SK-N-SH (cell line): ENCODE data around the gene RASA3. TPM values are rescaled to one million over a fixed set of nuclear protein-coding genes. Genes with fewer than 3 reads are reported as not detected.

ENCODE experiments used
- CTCF ChIA-PET: fragments of 300-600, 350-600 bp; formaldehyde crosslinking; extraction: SDS; loops from one replicate; lab custom pipeline; 2021; lab: Yijun Ruan, JAX
- POLR2A ChIA-PET: fragments of 350-600 bp; sonication (Branson Sonifier 250); formaldehyde crosslinking; extraction: SDS; loops from one replicate; lab custom pipeline; 2020; ENCODE audit warnings: antibody characterized with exemption, inconsistent platforms; lab: Yijun Ruan, JAX
- DNase-seq: peaks from one replicate; pipeline ENCODE4 v3.0.0; 2012
- H2AFZ ChIP-seq: fragments of 200-600 bp; sonication (generic); 2 replicates; pipeline ENCODE4 v1.8.1; 2016; ENCODE audit warnings: antibody characterized with exemption, mild to moderate bottlenecking, low read depth
- H3F3A ChIP-seq: fragments of 200-600 bp; sonication (generic); replicated peaks from 2 replicates; pipeline ENCODE3; 2016; ENCODE audit warnings: antibody characterized with exemption, mild to moderate bottlenecking; ENCODE audit not compliant: insufficient read depth
- H3K27ac ChIP-seq, 2 experiments: fragments of 200-500 bp in 1 of 2; fragments of 200-600 bp in 1 of 2; sonication (Bioruptor generic) in 1 of 2; sonication (generic), shearing (Covaris generic) in 1 of 2; 2 replicates each; pipeline versions ENCODE4 v1.5.1 to v1.6.1; 2014 to 2016; ENCODE audit warnings: low read depth in 2 of 2, inconsistent platforms in 1 of 2, low read length in 1 of 2, mild to moderate bottlenecking in 1 of 2, mixed read lengths in 1 of 2
- H3K27me3 ChIP-seq: fragments of 200-600 bp; sonication (generic), shearing (Covaris generic); 2 replicates; pipeline ENCODE4 v1.6.1; 2016; ENCODE audit warnings: mixed run types; ENCODE audit not compliant: insufficient read depth
- H3K36me3 ChIP-seq, 2 experiments: fragments of 200-500 bp in 1 of 2; fragments of 200-600 bp in 1 of 2; sonication (Bioruptor generic) in 1 of 2; sonication (generic) in 1 of 2; replicated peaks in 1 of 2; 2 replicates each; pipeline versions ENCODE3 to v1.5.1; 2014 to 2016; ENCODE audit warnings: low read length in 1 of 2, mild to moderate bottlenecking in 1 of 2; ENCODE audit not compliant: insufficient read depth in 2 of 2, control insufficient read depth in 1 of 2
- H3K4me1 ChIP-seq, 2 experiments: fragments of 200-500 bp in 1 of 2; fragments of 200-600 bp in 1 of 2; sonication (Bioruptor generic) in 1 of 2; sonication (generic), shearing (Covaris generic) in 1 of 2; 2 replicates each; pipeline versions ENCODE4 v1.5.1 to v1.6.1; 2014 to 2016; ENCODE audit warnings: low read depth in 1 of 2, low read length in 1 of 2, mixed run types in 1 of 2; ENCODE audit not compliant: insufficient read depth in 2 of 2, control insufficient read depth in 1 of 2
- H3K4me2 ChIP-seq: fragments of 200-600 bp; sonication (generic), shearing (Covaris generic); 2 replicates; pipeline ENCODE4 v1.6.1; 2017; ENCODE audit warnings: mixed run types
- H3K4me3 ChIP-seq, 2 experiments: fragments of 200-500 bp in 1 of 2; fragments of 200-600 bp in 1 of 2; sonication (Bioruptor generic) in 1 of 2; sonication (generic), shearing (Covaris generic) in 1 of 2; 2 replicates each; pipeline versions ENCODE4 v1.5.1 to v1.8.1; 2014 to 2016; ENCODE audit warnings: low read depth in 2 of 2, inconsistent platforms in 1 of 2, low read length in 1 of 2, mild to moderate bottlenecking in 1 of 2, mixed read lengths in 1 of 2, moderate library complexity in 1 of 2
- H3K79me2 ChIP-seq: fragments of 200-600 bp; sonication (generic); 2 replicates; pipeline ENCODE4 v1.8.1; 2017; ENCODE audit warnings: mild to moderate bottlenecking; ENCODE audit not compliant: insufficient read depth
- H3K9ac ChIP-seq: fragments of 200-600 bp; sonication (generic); 2 replicates; pipeline ENCODE4 v1.6.1; 2017; ENCODE audit warnings: mixed run types
- H3K9me2 ChIP-seq: fragments of 200-600 bp; sonication (generic); 2 replicates; pipeline ENCODE4 v1.6.1; 2017; ENCODE audit warnings: mixed run types
- H3K9me3 ChIP-seq: fragments of 200-600 bp; sonication (generic); 2 replicates; pipeline ENCODE4 v1.6.1; 2017; ENCODE audit warnings: mixed run types, mild to moderate bottlenecking, moderate library complexity
- H4K20me1 ChIP-seq: fragments of 200-600 bp; sonication (generic); 2 replicates; pipeline ENCODE4 v1.6.1; 2017; ENCODE audit warnings: mild to moderate bottlenecking, mixed run types; ENCODE audit not compliant: insufficient read depth
- CHD2 ChIP-seq: fragments of 150-350 bp; IDR thresholded peaks from 2 replicates; pipeline ENCODE4 v1.6.1; 2018; ENCODE audit warnings: low read length; ENCODE audit not compliant: partially characterized antibody
- EZH2phosphoT487 ChIP-seq: fragments of 200-600 bp; sonication (generic); IDR thresholded peaks from 2 replicates; pipeline ENCODE4 v1.6.1; 2017; ENCODE audit warnings: low read depth, mixed run types, mild to moderate bottlenecking, antibody characterized with exemption, moderate library complexity, borderline replicate concordance
- GABPA ChIP-seq: IDR thresholded peaks from 2 replicates; pipeline ENCODE4 v1.4.0; 2012; ENCODE audit warnings: low read depth, mild to moderate bottlenecking
- MEF2A ChIP-seq: IDR thresholded peaks from 2 replicates; pipeline ENCODE4 v1.4.0; 2012; ENCODE audit warnings: low read depth, borderline replicate concordance
- MXI1 ChIP-seq: IDR thresholded peaks from 2 replicates; pipeline ENCODE4 v1.6.1; 2012; ENCODE audit warnings: mild to moderate bottlenecking, low read depth, low read length, improper control_type of control experiment
- RCOR1 ChIP-seq: fragments of 150-350 bp; IDR thresholded peaks from 2 replicates; pipeline ENCODE4 v1.6.1; 2017; ENCODE audit warnings: antibody characterized with exemption, low read length
- RFX5 ChIP-seq: IDR thresholded peaks from 2 replicates; pipeline ENCODE4 v1.6.1; 2012; ENCODE audit warnings: mild to moderate bottlenecking, improper control_type of control experiment, low read length
- TCF12 ChIP-seq: IDR thresholded peaks from 2 replicates; pipeline ENCODE4 v1.4.0; 2012
- YY1 ChIP-seq: IDR thresholded peaks from 2 replicates; pipeline ENCODE4 v1.4.0; 2012; ENCODE audit warnings: low read depth, mild to moderate bottlenecking
- WGBS: methylation state at CpG from one replicate; pipeline ENCODE4 v1.1.6; 2017; ENCODE audit warnings: low lambda C conversion rate; 5-methylcytosine and 5-hydroxymethylcytosine counted together
- polyA plus RNA-seq, 3 experiments: library from polyadenylated mRNA; depleted of rRNA; stranded (reverse); fragments of >200 nt; gene quantifications; 2 replicates each; pipeline ENCODE4 v1.2.3, GENCODE V29; 2012
- TF ChIP-seq, protein P1 (sequence below): IDR thresholded peaks from 2 replicates; pipeline ENCODE4; 2012
- TF ChIP-seq, protein P2 (sequence below): IDR thresholded peaks from 2 replicates; pipeline ENCODE4 v1.4.0; 2012; ENCODE audit warnings: low read depth, borderline replicate concordance
- TF ChIP-seq, protein P3 (sequence below): IDR thresholded peaks from 2 replicates; pipeline ENCODE4 v1.6.1; 2012; ENCODE audit warnings: mild to moderate bottlenecking, low read depth, low read length, moderate library complexity

The RASA3 gene
- polyA plus RNA-seq, 1 of the 3 experiments (the other 2 are of a cell fraction): 25.1 TPM

DNA sequence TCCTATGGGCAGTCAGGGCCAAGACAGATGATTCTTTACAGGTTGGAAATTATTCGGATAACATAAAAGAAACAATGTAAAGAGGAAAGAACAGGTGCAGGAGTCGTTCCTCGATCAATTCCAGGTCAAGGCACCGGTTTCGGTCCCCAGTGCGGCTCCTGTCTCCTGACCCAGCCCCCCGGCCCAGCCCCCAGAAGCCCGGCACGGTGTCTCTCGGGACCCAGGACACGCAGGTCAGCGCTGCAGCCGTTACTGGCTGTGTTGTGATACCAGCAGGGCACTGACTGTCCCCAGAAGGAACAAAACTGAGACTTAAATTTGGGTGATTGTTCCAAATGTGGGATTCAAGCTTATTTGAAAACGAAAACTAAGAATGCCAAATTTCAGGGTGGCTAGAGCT is 8.5 kb downstream of the RASA3 start:
- Histone ChIP-seq H3K4me1 (peaks cover 33 to 50% of the 10 kb centered on the region in 2 experiments; a peak in 2 of 4 replicates), H3K79me2 (peaks cover 81% of the 10 kb centered on the region), H3K9ac (no peak overlapping the region), H3F3A (peaks cover 19% of the 10 kb centered on the region), H3K4me3 (no peak overlapping the region), H3K9me2 (no peaks in the 10 kb centered on the region), H4K20me1 (peaks cover 27% of the 10 kb centered on the region), H3K9me3 (no peaks in the 10 kb centered on the region), H3K4me2 (no peak overlapping the region), H3K36me3 (peaks cover 0 to 5% of the 10 kb centered on the region in 2 experiments), H3K27me3 (no peaks in the 10 kb centered on the region), H2AFZ (no peak overlapping the region), H3K27ac (no peak overlapping the region)
- CTCF ChIA-PET: no interaction called here
- no peak for DNase-seq
- 96% methylated on average over 13 of the region's 14 CpGs for WGBS
- TF ChIP-seq CHD2 (no peak), MEF2A (no peak), RCOR1 (no peak), RFX5 (no peak), MXI1 (no peak), YY1 (no peak), GABPA (no peak)
- TF ChIP-seq, protein P1, sequence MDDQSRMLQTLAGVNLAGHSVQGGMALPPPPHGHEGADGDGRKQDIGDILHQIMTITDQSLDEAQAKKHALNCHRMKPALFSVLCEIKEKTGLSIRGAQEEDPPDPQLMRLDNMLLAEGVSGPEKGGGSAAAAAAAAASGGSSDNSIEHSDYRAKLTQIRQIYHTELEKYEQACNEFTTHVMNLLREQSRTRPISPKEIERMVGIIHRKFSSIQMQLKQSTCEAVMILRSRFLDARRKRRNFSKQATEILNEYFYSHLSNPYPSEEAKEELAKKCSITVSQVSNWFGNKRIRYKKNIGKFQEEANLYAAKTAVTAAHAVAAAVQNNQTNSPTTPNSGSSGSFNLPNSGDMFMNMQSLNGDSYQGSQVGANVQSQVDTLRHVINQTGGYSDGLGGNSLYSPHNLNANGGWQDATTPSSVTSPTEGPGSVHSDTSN: no peak
- POLR2A ChIA-PET: no interaction called here

DNA sequence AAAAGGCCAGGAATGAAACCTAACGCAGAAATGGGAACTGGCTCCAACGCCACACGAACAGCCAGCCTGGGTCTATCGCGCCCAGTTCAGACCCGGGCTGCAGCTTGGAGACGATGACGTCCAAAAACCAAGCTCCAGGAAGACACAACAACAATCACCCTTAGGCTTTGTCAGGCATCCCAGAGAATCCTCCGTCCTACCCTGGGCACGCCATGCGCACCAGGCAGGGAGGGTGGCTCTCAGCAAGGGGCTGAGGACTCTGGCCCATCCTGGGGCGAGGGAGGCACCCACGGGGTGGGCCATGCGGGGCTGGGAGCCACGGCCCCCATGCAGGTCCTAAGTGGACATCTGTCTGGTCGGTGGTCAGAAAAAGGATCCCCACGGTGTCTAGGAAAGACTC is 9.0 kb downstream of the RASA3 start:
- H2AFZ ChIP-seq: no peak overlapping the region
- no peaks in the 10 kb centered on the region for H3K27me3 ChIP-seq
- no peak overlapping the region for H3K4me2 ChIP-seq
- H3K4me1 ChIP-seq: peaks cover 32 to 49% of the 10 kb centered on the region in 2 experiments; a peak in 3 of 4 replicates
- H3K9me2 ChIP-seq: no peaks in the 10 kb centered on the region
- ChIA-PET POLR2A (no interaction called here), CTCF (interaction anchor here (1.0 kb wide), 1 partner anchor 21 kb away, joined by 3 read pairs; no protein-coding TSS in a partner anchor)
- no peak for TF ChIP-seq TCF12
- no peak for TF ChIP-seq EZH2phosphoT487
- TF ChIP-seq, protein P2, sequence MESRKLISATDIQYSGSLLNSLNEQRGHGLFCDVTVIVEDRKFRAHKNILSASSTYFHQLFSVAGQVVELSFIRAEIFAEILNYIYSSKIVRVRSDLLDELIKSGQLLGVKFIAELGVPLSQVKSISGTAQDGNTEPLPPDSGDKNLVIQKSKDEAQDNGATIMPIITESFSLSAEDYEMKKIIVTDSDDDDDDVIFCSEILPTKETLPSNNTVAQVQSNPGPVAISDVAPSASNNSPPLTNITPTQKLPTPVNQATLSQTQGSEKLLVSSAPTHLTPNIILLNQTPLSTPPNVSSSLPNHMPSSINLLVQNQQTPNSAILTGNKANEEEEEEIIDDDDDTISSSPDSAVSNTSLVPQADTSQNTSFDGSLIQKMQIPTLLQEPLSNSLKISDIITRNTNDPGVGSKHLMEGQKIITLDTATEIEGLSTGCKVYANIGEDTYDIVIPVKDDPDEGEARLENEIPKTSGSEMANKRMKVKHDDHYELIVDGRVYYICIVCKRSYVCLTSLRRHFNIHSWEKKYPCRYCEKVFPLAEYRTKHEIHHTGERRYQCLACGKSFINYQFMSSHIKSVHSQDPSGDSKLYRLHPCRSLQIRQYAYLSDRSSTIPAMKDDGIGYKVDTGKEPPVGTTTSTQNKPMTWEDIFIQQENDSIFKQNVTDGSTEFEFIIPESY: no peak
- no peak for TF ChIP-seq RFX5
- TF ChIP-seq, protein P3, sequence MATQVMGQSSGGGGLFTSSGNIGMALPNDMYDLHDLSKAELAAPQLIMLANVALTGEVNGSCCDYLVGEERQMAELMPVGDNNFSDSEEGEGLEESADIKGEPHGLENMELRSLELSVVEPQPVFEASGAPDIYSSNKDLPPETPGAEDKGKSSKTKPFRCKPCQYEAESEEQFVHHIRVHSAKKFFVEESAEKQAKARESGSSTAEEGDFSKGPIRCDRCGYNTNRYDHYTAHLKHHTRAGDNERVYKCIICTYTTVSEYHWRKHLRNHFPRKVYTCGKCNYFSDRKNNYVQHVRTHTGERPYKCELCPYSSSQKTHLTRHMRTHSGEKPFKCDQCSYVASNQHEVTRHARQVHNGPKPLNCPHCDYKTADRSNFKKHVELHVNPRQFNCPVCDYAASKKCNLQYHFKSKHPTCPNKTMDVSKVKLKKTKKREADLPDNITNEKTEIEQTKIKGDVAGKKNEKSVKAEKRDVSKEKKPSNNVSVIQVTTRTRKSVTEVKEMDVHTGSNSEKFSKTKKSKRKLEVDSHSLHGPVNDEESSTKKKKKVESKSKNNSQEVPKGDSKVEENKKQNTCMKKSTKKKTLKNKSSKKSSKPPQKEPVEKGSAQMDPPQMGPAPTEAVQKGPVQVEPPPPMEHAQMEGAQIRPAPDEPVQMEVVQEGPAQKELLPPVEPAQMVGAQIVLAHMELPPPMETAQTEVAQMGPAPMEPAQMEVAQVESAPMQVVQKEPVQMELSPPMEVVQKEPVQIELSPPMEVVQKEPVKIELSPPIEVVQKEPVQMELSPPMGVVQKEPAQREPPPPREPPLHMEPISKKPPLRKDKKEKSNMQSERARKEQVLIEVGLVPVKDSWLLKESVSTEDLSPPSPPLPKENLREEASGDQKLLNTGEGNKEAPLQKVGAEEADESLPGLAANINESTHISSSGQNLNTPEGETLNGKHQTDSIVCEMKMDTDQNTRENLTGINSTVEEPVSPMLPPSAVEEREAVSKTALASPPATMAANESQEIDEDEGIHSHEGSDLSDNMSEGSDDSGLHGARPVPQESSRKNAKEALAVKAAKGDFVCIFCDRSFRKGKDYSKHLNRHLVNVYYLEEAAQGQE: no peak
- peak overlapping the region in 1 of 2 experiments; percentile 24; a peak in 1 of 4 replicates for H3K27ac ChIP-seq
- H3K79me2 ChIP-seq: peaks cover 77% of the 10 kb centered on the region
- H3K36me3 ChIP-seq: peaks cover 0 to 5% of the 10 kb centered on the region in 2 experiments
- H3K9ac ChIP-seq: no peak overlapping the region
- H3K9me3 ChIP-seq: no peaks in the 10 kb centered on the region
- peaks cover 25% of the 10 kb centered on the region for H4K20me1 ChIP-seq
- 87% methylated on average over 14 of the region's 17 CpGs for WGBS
- DNase-seq: no peak
- H3K4me3 ChIP-seq: no peak overlapping the region
- H3F3A ChIP-seq: peaks cover 22% of the 10 kb centered on the region
